GM10248 (cell line): Measurements from ENCODE around the gene PCDHGA7.
"Not testable (repeated sequence)": the region's sequence is repeated elsewhere in the genome, so short reads cannot be mapped to it uniquely, and the experiment has no call there.

Experiments used
- CTCF ChIA-PET: fragments of 300-600 bp; sonication (Branson Sonifier 250); formaldehyde crosslinking; extraction: SDS; loops from one replicate; lab custom pipeline; 2021; ENCODE audit warnings: antibody characterized with exemption; lab: Yijun Ruan, JAX
- POLR2A ChIA-PET: fragments of 350-650 bp; sonication (Branson Sonifier 250); formaldehyde crosslinking; extraction: SDS; loops from one replicate; lab custom pipeline; 2020; ENCODE audit warnings: antibody characterized with exemption; lab: Yijun Ruan, JAX
- DNase-seq: peaks from one replicate; pipeline ENCODE4 v3.0.0; 2012; ENCODE audit errors: extremely low spot score
- TF ChIP-seq, protein P1 (sequence below): IDR thresholded peaks from 2 replicates; pipeline ENCODE4 v1.5.1; 2012; ENCODE audit warnings: mild to moderate bottlenecking, low read depth; ENCODE audit errors: extremely low read depth, missing control alignments, control extremely low read depth

PCDHGA7 gene

DNA sequence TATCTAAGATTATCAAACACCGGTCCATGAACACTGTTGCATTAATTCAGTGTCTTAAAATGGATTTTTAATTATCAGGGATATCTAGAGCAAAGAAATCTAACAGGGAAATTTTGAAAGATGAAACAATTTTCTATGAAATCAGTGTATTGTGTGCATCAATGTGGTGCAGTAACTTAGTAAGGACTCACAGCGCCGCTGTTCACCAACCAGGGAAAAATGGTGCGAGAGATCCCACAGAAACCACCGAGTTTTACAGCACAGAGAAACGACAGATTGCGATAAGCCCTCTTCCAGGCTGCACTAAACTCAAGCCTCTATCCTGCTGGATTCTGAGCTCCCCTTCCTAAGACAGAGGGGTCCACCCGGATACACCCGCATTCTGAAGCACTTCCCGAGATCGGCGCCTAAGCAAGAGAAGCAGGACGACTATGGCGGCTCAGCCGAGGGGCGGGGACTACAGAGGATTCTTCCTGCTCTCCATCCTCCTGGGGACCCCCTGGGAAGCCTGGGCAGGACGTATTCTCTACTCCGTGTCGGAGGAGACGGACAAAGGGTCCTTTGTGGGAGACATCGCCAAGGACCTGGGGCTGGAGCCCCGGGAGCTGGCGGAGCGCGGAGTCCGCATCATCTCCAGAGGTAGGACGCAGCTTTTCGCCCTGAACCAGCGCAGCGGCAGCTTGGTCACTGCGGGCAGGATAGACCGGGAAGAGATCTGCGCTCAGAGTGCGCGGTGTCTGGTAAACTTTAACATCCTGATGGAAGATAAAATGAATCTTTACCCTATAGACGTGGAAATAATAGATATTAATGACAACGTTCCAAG lies at the start of gene PCDHGA7:
TSS of gene PCDHGA7 (plus strand) at position 274 of the 826 bp plus-strand sequence. CDS start at position 432, 158 bp downstream.
- TF ChIP-seq, protein P1, sequence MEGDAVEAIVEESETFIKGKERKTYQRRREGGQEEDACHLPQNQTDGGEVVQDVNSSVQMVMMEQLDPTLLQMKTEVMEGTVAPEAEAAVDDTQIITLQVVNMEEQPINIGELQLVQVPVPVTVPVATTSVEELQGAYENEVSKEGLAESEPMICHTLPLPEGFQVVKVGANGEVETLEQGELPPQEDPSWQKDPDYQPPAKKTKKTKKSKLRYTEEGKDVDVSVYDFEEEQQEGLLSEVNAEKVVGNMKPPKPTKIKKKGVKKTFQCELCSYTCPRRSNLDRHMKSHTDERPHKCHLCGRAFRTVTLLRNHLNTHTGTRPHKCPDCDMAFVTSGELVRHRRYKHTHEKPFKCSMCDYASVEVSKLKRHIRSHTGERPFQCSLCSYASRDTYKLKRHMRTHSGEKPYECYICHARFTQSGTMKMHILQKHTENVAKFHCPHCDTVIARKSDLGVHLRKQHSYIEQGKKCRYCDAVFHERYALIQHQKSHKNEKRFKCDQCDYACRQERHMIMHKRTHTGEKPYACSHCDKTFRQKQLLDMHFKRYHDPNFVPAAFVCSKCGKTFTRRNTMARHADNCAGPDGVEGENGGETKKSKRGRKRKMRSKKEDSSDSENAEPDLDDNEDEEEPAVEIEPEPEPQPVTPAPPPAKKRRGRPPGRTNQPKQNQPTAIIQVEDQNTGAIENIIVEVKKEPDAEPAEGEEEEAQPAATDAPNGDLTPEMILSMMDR = peak; percentile 36
- peak; percentile 47 for DNase-seq
- POLR2A ChIA-PET = no interaction called here
- CTCF ChIA-PET = interaction anchor here (1.1 to 1.2 kb wide), 2 partner anchors 23 to 38 kb away, joined by 3 read pairs; partner anchors contain the start of gene PCDHGA11

- ChIA-PET CTCF (interaction anchor here (1.1 to 2.5 kb wide), 14 partner anchors 8 to 492 kb away, joined by 3 to 14 read pairs (median 5); partner anchors contain the start of genes PCDHGA1, PCDHGA10, PCDHGA12 and PCDHGB1), POLR2A (no interaction called here)
- DNase-seq = peak; percentile 47
- TF ChIP-seq, protein P1 = peak; percentile 35
Measured at GRCh38 chr5:141338538-141339306, 43.8 kb upstream of the PCDHGA7 start, which contains the start of gene PCDHGA2. Gene PCDHGA2 (plus strand): TSS chr5:141338760.

DNA sequence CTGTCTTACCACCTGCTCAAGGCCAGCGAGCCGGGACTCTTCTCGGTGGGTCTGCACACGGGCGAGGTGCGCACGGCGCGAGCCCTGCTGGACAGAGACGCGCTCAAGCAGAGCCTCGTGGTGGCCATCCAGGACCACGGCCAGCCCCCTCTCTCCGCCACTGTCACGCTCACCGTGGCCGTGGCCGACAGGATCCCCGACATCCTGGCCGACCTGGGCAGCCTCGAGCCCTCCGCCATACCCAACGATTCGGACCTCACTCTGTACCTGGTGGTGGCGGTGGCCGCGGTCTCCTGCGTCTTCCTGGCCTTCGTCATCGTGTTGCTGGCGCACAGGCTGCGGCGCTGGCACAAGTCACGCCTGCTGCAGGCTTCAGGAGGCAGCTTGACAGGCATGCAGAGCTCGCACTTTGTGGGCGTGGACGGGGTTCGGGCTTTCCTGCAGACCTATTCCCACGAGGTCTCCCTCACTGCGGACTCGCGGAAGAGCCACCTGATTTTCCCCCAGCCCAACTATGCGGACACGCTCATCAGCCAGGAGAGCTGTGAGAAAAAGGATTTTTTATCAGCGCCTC lies 41.7 kb upstream of the PCDHGA7 start:
- POLR2A ChIA-PET, DNase-seq: not testable (repeated sequence)
- CTCF ChIA-PET = interaction anchor here (2.2 kb wide), 1 partner anchor 10 kb away, joined by 7 read pairs; the partner anchor contains the start of gene PCDHGA1

GRCh38 chr5:141342773-141343172 lies 39.8 kb upstream of the PCDHGA7 start:
- POLR2A ChIA-PET = no interaction called here

DNA sequence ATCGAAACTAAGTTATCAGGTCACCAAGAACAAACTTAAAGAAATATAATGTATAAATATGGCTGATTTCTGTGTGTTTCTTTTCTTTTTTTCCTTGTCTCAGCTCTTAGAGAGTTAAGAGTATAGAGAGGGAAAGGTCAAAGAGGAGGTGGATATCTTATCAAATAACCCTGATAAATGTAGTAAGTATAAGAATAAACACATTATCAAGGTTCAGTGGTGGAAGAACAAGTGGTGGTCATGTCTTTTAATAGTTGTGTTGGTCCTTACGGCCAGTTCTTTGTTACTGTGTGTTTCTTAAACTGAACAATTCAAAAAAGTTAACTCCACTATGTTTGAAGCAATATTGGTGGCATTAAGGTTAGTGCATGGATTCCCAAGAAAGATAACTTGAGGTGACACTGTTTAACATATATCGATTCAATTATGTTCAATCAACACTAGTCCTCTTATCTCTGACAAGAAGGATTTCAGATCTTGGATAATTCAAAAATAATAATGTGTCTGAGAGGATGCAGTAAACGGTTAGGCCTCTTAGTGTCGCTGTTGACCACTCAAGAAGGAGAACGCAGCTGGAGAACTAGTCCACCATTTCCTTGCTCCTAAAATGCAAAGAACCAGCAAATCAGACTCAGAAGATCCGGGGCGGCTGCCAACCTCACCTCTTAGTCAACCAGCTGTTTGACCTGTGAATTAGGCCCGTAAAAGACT lies 39.1 kb upstream of the PCDHGA7 start, which contains the start of gene PCDHGA3:
TSS of gene PCDHGA3 (plus strand) at position 588 of the 711 bp plus-strand sequence. CDS start 205 bp downstream, outside the sequence.
- ChIA-PET POLR2A (no interaction called here), CTCF (interaction anchor here (1.2 to 2.3 kb wide), 6 partner anchors 13 to 220 kb away, joined by 4 to 7 read pairs (median 4); partner anchors contain the start of genes PCDHGA1, PCDHGA10 and PCDHGA12)
- TF ChIP-seq, protein P1 = no peak
- DNase-seq = no peak

More at GRCh38 chr5:141342773-141343172, 39.8 kb upstream of the PCDHGA7 start:
- DNase-seq = no peak
- CTCF ChIA-PET = interaction anchor here (0.9 to 2.3 kb wide), 6 partner anchors 12 to 221 kb away, joined by 3 to 7 read pairs (median 5); partner anchors contain the start of genes PCDHGA1, PCDHGA10, PCDHGA12 and TAF7
- TF ChIP-seq, protein P1 = no peak

- TF ChIP-seq, protein P1 = no peak
- ChIA-PET CTCF (interaction anchor here (1.0 to 2.3 kb wide), 7 partner anchors 13 to 220 kb away, joined by 4 to 7 read pairs (median 5); partner anchors contain the start of genes PCDHGA1, PCDHGA10, PCDHGA12 and PCDHGB2), POLR2A (no interaction called here)
- DNase-seq = no peak
Measured at GRCh38 chr5:141343953-141344463, 38.5 kb upstream of the PCDHGA7 start.
